ENCODE measurements around the gene MAP2. TPM values are rescaled to one million over a fixed set of nuclear protein-coding genes. Genes with fewer than 3 reads are reported as not detected.

MAP2 gene
- total and polyA plus RNA-seq, 11 donors = 3.2 to 19.3 (median 8.9) TPM

DNA sequence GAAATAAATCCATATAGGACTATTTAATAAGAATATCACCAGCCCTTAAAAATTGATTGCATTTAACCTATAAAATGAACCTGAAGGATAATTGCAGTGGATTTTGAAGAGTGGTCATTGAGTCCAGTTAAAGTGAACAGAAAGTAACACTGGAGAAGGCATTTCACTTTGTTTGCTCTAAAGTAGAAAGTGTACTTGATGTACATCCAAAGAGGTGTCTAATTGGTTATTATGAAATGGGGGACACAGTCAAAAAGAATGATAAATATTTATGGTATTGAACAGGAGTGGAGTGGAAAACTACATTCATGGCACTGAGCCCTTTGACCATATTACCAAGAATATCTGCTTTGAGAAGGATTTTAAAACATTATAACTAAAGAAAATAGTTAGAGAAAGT is 28.2 kb upstream of the MAP2 start:
- Histone ChIP-seq H3K9me3 (no peaks in the 10 kb centered on the region), H3K4me3 (no peak overlapping the region), H3K27ac (no peak overlapping the region), H3K4me1 (no peaks in the 10 kb centered on the region), H3K36me3 (no peaks in the 10 kb centered on the region), H3K27me3 (no peaks in the 10 kb centered on the region)
- TF ChIP-seq, protein P1, sequence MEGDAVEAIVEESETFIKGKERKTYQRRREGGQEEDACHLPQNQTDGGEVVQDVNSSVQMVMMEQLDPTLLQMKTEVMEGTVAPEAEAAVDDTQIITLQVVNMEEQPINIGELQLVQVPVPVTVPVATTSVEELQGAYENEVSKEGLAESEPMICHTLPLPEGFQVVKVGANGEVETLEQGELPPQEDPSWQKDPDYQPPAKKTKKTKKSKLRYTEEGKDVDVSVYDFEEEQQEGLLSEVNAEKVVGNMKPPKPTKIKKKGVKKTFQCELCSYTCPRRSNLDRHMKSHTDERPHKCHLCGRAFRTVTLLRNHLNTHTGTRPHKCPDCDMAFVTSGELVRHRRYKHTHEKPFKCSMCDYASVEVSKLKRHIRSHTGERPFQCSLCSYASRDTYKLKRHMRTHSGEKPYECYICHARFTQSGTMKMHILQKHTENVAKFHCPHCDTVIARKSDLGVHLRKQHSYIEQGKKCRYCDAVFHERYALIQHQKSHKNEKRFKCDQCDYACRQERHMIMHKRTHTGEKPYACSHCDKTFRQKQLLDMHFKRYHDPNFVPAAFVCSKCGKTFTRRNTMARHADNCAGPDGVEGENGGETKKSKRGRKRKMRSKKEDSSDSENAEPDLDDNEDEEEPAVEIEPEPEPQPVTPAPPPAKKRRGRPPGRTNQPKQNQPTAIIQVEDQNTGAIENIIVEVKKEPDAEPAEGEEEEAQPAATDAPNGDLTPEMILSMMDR (IDR thresholded peaks at IDR 0.05) = no peak
- TF ChIP-seq POLR2A (IDR thresholded peaks at IDR 0.05) = no peak
- ATAC-seq (no peak), DNase-seq (no peak)
- intact Hi-C loops (cut with DNase I) = no loop called here

DNA sequence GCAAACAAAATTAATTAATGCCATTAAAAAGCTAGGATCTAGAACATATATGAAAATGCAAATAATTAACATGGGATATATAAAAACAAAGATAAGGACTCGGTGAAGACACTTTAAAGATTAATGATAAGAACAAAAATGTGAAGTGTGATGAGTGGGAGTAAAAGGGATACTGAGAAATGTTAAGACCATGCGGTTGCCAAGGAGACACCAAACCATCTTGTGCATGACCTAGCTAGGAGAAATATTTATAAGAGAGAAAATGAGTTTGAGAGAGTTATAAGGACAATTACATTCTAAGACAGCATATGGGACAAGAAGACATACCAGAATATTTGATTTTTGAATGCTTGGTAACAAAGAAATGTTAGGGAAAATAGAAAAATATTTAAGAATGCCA is 25.4 kb upstream of the MAP2 start:
- intact Hi-C loops (cut with DNase I) = no loop called here
- Histone ChIP-seq H3K4me3 (no peak overlapping the region), H3K27me3 (no peaks in the 10 kb centered on the region), H3K9me3 (no peaks in the 10 kb centered on the region), H3K27ac (no peak overlapping the region), H3K36me3 (no peaks in the 10 kb centered on the region), H3K4me1 (no peaks in the 10 kb centered on the region)
- WGBS, 4 donors = 45 to 55% (median 51%) methylated on average over 2 of the region's 2 CpGs
- no peak for ATAC-seq
- TF ChIP-seq POLR2A (IDR thresholded peaks at IDR 0.05) = no peak
- TF ChIP-seq, protein P1 (IDR thresholded peaks at IDR 0.05) = no peak
- DNase-seq = no peak

DNA sequence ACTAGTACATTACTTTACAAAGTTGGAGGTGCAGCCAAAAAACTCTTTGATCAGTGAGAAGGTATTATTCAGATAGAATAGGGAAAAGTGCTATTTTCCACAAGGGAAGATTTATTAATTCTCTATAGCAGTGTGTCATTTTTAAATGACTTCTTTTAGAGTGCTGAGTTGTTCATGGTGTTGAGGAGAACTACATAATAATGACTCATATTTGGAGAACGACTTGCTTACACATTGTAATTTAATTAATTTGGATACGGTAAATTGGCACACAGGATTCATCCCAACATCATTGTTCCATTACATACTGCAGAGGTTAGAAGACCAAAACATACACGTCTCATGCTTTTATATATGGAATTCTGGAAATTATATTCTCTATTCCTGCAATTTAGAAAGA is 22.1 kb upstream of the MAP2 start:
- 75 to 83% (median 80%) methylated on average over 3 of the region's 3 CpGs for WGBS, 4 donors
- Histone ChIP-seq H3K4me3 (no peak overlapping the region), H3K27me3 (no peaks in the 10 kb centered on the region), H3K36me3 (no peaks in the 10 kb centered on the region), H3K27ac (no peak overlapping the region), H3K9me3 (no peaks in the 10 kb centered on the region), H3K4me1 (no peaks in the 10 kb centered on the region)
- no peak for ATAC-seq
- TF ChIP-seq, protein P1 (IDR thresholded peaks at IDR 0.05) = no peak
- TF ChIP-seq POLR2A (IDR thresholded peaks at IDR 0.05) = no peak
- intact Hi-C loops (cut with DNase I) = no loop called here
- no peak for DNase-seq

DNA sequence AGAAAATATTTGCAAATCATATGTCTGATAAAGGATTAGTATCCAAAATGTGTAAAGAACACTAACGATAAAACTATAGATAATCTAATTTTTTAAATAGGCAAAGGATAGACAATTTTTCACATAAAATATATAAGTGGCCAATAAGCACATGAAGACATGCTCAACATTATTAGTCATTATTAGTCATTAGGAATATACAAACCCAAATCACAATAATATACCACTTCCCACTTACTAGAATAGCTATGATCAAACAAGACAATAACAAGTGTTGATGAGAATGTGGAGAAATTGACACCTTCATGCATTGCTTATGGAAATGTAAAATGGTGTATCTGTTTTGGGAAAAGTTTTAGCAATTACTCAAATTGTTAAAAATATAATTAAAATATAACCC is 12.6 kb upstream of the MAP2 start:
- TF ChIP-seq, protein P1 (IDR thresholded peaks at IDR 0.05) = no peak
- no peak for TF ChIP-seq POLR2A (IDR thresholded peaks at IDR 0.05)
- H3K36me3 ChIP-seq = no peaks in the 10 kb centered on the region
- no peaks in the 10 kb centered on the region for H3K27me3 ChIP-seq
- H3K27ac ChIP-seq = no peak overlapping the region
- DNase-seq (no peak), ATAC-seq (no peak)
- 93 to 98% (median 96%) methylated on average over 1 of the region's 1 CpG for WGBS, 4 donors
- H3K4me3 ChIP-seq = no peak overlapping the region
- H3K9me3 ChIP-seq = peaks cover 0 to 28% (median 5%) of the 10 kb centered on the region in 12 donors
- intact Hi-C loops (cut with DNase I) = no loop called here
- H3K4me1 ChIP-seq = no peaks in the 10 kb centered on the region

Data from heart left ventricle (tissue), 16 donors.